A549 (cell line): ENCODE results near the gene DOCK1.

Experiments
- CHD2 ChIP-seq: fragments of 150-350 bp; IDR thresholded peaks from 2 replicates; pipeline ENCODE4 v1.6.1; 2014; ENCODE audit warnings: low read length; ENCODE audit not compliant: partially characterized antibody
- CTCF ChIP-seq: fragments of >200 bp; sonication (Bioruptor Twin); formaldehyde crosslinking; IDR thresholded peaks from 3 replicates; pipeline ENCODE4 v1.5.1; 2016
- E2F6 ChIP-seq: IDR thresholded peaks from 2 replicates; pipeline ENCODE4 v1.6.1; 2012; ENCODE audit warnings: low read depth, borderline replicate concordance
- ELK1 ChIP-seq: fragments of 150-350 bp; IDR thresholded peaks from 2 replicates; pipeline ENCODE4 v1.6.1; 2014; ENCODE audit warnings: low read depth, mild to moderate bottlenecking, low read length
- EP300 ChIP-seq, 2 experiments: fragments of >200 bp; sonication (Bioruptor Twin); formaldehyde crosslinking; IDR thresholded peaks; 2 replicates in 1 of 2; 3 replicates in 1 of 2; pipeline ENCODE4 v1.6.1; 2016 to 2017
- JUN ChIP-seq, 2 experiments: fragments of >200 bp; sonication (Bioruptor Twin); formaldehyde crosslinking; IDR thresholded peaks; 2 replicates in 1 of 2; 3 replicates in 1 of 2; pipeline ENCODE4 v1.6.1; 2016 to 2017
- MAZ ChIP-seq: fragments of 150-350 bp; IDR thresholded peaks from 2 replicates; pipeline ENCODE4 v1.6.1; 2014; ENCODE audit warnings: antibody characterized with exemption, low read depth, low read length, borderline replicate concordance
- POLR2A ChIP-seq: IDR thresholded peaks from 2 replicates; pipeline ENCODE4 v1.6.1; 2012; ENCODE audit warnings: mild to moderate bottlenecking, low read length
- ZFP36 ChIP-seq: fragments of 450-650 bp; IDR thresholded peaks from 2 replicates; pipeline ENCODE4 v1.6.1; 2014; ENCODE audit warnings: borderline replicate concordance; ENCODE audit not compliant: partially characterized antibody

GRCh38 chr10:127283017-127283416 is 377.8 kb downstream of the DOCK1 start:
- no peak for TF ChIP-seq CHD2
- no peak for TF ChIP-seq ZFP36
- no peak for TF ChIP-seq CTCF
- TF ChIP-seq POLR2A, result no peak
- no peak for TF ChIP-seq MAZ
- no peak for TF ChIP-seq ELK1
- TF ChIP-seq EP300 (IDR thresholded peaks at IDR 0.05), result no peak
- TF ChIP-seq JUN (IDR thresholded peaks at IDR 0.05), result no peak
- TF ChIP-seq E2F6, result no peak
